HTERT RPE-1 (cell line): Measurements from ENCODE around the gene ALOX5.
"Not testable (repeated sequence)": the region's sequence is repeated elsewhere in the genome, so short reads cannot be mapped to it uniquely, and the experiment has no call there.

ENCODE experiments used
- in situ Hi-C: fragments of 300-500 bp; cut with MboI; formaldehyde crosslinking; loops from 4 replicates; pipeline ENCODE4 v1.14.3; 2020; ENCODE audit warnings: low sequenced_read_pairs

The ALOX5 gene

DNA sequence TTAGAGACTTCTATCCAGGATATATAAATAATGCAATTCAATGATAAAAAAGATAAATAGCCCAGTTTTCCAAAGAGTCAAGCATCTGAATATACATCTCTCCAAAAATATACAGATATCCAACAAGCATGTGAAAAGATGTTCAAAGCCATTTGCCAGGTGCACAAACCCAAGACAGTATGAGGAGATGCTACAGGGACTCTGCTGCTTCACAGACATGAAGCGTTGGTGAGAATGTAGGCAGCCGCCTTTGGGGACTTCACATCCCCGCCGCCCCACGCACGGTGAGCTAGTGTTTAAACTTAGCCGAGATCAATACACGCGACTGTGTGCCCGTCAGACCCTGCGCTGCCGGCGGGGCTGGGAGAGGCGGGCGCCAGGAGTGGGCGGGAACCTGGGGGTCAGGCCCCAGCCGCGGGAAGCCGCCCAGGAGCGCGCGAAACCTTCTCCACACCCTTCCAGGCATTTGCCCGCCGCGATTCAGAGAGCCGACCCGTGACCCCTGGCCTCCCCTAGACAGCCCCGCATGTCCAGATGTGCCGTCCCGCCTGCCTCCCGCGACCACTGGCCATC, 927 bp upstream of the ALOX5 start:
- in situ Hi-C loops, result no loop called here

DNA sequence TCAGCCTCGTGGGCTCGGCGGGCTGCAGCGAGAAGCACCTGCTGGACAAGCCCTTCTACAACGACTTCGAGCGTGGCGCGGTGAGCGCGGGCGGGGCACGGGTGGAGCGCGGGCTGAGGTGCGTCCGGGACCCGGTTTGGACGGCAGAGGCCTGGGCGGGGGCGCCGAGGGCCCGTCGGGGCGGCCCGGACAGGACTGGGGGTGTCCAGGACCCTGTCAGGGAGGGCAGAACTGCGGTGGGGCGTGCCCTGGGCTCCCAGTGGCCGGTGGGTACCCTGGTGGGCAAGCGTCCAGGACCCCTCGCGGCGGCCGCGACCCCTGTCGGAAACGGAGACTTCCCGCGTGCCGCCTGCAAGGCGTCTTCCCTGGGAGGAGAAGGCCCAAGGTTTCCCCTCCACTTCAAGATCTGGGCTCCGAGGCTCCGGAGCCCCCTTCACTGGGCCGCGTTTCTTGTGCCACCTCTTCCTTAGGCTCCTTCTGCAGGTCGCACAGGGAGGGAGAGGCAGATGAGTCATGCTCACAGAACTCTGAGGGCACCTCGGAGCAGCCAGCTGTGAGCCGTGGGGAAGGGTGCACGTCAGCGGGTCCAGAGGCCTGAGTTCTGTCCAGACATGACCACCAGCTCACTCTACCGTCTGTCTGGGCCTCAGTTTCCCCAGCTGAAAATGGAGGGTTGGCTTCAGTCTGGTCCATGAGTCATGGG, 485 bp downstream of the ALOX5 start:
- in situ Hi-C loops, result no loop called here

DNA sequence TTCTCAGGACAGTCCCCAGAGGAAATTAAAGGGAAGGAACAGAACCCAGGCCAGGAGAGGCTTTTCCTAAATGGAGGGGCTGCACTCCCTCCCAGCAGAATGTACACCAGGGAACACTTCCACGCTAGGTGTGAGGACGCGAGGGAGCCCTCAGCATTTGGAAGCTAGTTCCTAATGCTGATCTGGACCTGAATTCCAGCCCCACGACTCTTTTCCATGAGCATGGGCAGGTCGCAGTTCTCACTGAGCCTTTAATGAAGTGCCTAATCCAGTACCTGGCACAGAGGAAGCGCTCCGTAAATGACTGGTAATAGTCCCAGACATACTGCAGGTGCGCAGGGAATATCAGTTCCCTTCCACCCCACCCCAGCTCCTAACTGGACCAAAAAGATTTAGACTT, 1.1 kb downstream of the ALOX5 start:
- in situ Hi-C loops, result no loop called here

DNA sequence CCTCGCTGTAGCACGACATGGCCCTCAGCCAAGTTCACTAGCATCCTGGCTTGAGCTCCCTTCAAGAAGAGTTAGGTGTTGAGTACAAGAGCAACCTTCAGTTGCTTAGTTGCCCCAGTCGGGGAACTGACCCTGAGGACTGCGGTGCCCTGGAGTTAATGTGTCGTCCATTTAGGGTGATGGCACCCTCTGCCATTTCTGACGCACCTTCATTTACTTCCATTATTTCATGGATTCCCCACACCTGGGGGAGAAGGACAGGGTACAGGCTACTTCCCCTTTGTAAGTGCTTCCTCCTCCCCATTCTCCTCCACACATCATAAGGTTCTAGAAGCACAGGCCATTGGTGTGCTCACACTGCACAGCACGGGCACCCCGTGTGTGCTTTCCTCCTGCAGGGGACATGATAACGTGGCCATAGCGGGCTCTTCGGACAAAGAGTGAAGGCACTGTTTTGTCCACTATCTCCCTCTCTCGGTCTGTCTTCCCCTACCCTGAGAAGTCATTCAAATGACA, 1.8 kb downstream of the ALOX5 start:
- in situ Hi-C loops, result no loop called here

DNA sequence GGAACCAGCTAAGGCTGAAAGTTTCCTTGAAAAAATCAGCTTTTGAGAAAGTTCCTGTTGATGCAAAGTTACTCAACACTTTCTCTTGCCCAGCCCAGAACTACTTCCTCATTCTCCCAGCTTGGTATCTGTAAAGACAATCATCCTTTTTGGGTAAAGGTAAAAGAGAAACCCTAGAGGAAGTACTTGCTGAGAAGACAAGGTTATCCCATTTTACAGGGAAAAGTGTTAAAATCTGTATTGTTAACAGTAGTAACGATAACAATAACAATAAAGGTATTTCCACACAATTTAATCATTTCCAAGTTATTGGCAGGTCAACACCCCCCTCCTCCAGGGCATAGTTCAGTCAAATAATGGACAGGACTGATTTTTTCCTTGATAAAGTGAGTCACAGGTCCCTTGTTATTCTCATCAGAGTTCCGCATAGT, 2.4 kb downstream of the ALOX5 start:
- in situ Hi-C loops, result no loop called here

DNA sequence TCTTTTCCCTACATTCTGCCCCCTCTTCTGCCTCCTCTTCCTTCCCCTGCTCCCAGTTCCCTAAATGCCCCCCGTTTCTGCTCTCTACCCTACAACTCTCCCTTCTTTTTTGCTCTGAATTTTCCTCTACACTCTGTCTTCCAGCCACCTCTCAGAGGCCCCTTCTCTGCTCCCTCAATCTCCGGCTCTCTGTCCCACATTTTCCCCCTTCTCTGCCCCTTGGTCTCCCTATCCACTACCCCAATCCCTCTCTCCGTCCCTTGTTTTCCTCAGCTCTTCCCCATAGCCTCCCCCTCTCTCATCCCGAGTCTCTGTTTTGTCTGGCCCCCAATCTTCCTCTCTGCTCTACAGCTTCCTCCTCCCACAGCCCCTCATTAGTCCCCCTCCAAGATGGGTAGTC, 3.3 kb downstream of the ALOX5 start:
- in situ Hi-C loops, result no loop called here

DNA sequence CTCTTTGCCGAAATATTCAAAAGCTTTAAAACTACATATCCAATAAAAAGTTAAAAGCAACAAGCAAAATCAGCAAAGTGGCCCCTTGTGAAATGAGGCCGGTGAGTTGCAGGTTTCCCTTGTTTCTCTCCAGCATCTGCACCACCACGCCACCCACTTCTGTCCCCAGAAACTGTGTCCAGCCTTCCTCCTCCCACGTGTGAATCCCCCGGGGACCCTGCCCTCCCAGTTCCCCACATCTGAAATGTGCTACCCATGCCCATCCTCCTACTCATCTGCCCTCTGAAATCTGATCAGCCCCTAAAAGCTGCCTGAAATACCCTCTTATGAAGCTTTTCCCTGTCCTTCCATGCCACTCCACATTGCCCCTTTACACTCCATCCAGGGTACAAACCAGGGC, 3.8 kb downstream of the ALOX5 start:
- in situ Hi-C loops, result no loop called here

DNA sequence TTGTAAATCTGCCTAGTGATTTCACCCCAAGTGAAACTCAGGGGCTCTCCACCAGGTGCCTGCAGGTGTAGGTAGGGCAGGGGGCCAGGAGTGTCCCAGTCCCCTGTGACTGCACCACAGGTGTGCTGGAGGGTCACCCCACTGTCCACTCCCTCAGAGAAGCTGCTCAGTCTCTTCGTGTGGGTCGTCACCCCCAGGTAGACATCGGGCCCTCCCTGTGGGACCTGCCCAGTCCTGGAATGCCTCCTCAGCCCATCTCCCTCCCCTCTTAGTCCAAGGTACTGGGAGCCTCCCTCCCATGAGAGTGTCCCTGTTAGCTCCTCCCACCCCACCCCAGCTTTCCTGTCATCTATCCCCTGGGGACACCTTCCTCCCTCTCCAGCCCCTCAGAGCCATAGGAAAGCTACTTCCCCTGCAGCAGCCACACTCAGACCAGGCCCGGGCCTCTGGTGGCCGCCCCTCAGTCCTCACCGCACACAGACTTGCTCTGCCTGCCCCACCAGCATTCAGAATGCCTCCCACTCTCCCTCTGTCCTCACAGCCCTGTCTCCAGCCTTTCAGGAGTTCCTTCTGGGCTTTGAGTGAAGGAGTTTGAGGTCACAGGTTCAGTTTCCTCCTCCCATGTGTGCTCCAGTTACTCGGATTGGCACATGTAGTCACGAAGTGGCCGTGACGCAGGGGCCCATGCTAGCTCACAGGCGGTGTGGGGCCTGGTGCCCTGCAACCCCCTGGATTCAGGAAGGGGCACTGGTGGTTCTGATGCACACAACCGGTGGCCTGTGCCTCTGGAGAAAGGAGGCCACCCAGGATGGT, 5.1 kb downstream of the ALOX5 start:
- in situ Hi-C loops, result no loop called here

DNA sequence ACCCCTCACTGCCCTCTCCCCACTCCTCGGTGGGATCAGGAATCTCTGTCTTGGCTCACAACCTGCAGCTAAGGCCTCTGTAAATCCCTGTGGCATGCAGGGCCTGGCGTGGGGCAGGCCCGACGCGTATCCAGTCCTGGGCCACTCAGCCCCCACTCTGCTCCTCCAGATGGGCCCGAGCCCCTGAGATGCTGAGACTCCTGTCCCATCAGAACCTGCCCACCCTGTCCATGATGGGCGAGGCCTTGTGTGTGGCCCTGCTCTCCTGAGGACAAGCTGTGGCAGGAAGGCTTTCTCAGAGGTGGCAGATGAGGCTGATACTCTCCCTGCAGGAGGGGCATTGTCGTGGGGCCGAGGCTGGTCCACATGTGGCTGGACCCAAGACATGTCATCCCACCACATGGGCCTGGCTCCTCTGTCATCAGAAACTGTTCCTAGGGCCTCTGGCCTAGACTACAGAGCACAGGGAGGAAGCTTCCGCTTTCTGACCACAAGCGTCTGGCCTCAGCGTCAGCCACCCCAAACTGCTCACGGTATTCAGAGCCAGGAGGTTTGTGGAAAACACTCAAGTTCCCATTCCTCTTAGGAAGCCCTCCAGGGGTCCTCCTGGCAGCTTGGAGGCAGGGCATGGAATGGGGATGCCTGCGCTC, 6.0 kb downstream of the ALOX5 start:
- in situ Hi-C loops, result no loop called here

DNA sequence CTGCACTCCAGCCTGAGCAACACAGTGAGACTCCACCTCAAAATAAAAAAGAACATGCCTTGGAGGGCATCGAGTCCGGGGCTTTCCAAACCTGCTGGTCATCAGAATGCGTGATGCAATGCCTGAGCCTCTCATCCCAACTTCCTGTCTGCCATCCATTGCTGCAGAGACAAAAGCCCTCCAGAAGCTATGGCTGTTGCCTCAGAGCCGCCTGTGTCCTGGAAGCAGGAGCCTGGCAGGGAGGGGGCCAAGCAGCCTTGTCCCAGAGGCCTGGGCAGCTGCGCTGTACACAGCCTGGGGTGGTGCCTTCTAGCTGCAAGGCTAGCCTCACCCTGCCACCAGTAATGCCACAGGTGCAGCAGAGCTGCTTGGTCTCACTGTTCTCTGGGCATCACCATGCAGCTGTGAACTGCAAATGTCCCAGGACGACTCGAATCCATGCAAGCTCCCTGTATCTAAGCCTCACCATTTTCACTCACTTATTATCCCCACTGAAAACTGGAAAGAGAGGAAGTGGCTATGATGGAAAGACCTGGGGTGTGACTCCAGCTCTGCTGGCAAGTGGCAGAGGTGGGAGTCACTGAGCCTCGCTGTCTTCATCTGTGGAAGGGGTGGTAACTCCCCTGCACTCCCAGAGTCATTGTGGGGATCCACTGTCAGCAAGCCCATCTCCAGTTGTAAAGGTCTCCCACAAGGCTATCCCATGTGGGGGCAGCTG, 7.0 kb downstream of the ALOX5 start:
- in situ Hi-C loops, result no loop called here

DNA sequence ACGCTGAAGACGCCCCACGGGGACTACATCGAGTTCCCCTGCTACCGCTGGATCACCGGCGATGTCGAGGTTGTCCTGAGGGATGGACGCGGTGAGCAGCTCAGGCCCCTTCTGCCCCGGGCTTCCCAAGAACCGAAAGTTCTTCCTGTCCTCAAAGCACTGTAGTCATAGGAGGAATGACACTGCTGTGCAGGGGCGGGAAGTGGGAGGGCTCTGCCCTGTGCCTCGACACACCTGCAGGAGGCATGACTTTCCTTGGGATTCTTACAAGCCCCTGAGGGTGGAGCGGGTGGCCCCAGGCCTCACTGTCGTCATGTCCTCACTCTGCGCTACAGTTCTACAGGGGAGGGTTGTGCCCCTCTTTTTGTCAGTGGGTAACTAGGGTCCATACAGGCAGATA, 8.6 kb downstream of the ALOX5 start:
- in situ Hi-C loops, result no loop called here

DNA sequence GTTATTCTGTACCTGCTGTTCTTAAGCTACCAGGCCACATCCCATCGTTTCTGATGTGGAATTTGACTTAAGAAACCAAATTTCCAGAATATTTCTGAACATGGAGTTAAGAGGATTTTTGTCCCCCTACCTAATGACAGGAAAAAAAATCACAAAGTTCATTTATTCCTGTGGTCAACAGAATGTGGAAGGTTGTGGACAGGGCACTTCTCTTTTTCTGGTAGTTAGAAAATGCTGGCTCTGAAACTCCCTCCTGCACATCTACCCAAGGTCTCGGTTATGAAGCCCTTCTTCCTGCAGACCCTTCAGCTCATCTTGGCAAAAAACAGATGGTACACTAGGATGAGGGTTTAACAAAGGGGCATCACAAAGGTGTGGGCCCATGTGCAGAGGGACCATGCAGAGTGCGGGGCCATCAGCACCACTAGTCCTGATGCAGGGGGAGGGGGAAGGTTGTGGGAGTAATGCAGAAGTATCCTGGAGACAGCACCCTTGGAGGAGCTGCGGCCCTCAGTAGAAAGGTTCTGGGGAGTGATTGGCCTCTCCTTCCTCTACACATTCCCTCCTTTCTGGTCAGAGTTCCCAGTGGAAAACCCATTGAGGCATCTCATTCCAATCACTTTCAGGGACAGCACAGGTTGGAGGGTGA, 9.8 kb downstream of the ALOX5 start:
- in situ Hi-C loops, result no loop called here

DNA sequence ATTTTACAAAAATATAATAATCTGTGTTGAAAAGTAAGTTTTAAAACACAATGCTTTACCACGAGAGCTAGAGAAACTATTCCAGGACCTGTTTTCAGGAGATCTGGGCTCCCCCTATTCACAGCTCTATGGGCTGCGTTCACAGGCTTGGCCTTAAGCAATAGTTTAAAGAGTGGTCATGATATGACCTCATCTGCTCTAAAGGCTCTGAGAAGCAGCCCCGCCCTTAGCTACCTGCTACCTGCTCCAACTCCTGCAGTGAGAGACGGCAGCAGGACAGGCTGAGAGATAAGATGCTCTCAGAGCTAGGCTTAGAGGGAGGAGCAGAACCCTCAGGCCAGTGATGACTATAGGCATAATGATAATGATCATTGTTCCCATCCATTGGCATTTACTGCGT, 12.6 kb downstream of the ALOX5 start:
- in situ Hi-C loops, result no loop called here

DNA sequence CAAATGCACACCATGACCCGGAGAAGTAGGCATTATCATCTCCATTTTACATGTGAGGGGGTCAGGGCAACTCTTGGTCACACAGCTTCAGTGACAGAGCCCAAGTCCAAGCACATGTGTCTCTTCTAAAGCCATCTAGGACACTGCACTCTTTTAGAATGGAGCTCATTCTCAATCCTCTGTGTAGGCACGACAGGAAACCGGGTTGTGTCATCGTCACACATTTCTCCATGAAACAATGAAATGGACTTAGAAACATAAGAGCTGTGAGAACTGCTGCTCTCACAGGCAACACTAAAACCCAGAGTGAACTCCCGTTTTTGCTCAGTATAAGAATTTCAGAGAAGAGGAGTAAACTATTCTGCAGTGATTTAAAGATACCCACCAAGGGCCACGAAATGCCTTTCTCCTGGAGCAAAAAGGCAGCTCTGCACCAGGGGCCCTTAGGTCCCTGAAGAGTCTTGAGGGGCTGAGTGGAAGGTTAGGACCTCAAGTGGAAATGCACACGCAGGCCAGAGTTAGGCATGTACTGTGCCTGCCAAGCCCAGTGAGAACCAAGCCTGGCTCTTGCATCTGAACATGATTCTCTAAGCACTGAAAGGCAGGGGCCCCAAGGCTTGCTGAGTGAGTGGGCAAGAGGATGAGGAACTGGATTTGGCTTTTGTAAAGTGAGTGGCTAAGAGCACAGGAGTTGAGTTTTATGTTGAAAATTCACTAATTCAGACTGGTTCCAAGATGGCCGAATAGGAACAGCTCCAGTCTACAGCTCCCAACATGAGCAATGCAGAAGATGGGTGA, 13.3 kb downstream of the ALOX5 start:
- in situ Hi-C loops, result no loop called here

DNA sequence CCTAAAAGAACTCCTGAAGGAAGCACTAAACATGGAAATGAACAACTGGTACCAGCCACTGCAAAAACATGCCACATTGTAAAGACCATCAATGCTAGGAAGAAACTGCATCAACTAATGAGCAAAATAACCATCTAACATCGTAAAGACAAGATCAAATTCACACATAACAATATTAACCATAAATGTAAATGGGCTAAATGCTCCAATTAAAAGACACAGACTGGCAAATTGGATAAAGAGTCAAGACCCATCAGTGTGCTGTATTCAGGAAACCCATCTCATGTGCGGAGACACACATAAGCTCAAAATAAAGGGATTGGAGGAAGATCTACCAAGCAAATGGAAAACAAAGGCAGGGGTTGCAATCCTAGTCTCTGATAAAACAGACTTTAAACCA, 15.7 kb downstream of the ALOX5 start:
- in situ Hi-C loops, result not testable (repeated sequence)

DNA sequence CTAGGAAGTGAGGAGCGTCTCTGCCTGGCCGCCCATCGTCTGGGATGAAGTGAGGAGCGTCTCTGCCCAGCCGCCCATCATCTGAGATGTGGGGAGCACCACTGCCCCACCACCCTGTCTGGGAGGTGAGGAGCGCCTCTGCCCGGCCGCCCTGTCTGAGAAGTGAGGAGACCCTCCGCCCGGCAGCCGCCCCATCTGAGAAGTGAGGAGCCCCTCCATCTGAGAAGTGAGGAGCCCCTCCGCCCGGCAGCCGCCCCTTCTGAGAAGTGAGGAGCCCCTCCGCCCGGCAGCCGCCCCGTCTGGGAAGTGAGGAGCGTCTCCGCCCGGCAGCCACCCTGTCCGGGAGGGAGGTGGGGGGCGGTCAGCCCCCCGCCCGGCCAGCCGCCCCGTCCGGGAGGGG, 17.6 kb downstream of the ALOX5 start:
- in situ Hi-C loops, result not testable (repeated sequence)

DNA sequence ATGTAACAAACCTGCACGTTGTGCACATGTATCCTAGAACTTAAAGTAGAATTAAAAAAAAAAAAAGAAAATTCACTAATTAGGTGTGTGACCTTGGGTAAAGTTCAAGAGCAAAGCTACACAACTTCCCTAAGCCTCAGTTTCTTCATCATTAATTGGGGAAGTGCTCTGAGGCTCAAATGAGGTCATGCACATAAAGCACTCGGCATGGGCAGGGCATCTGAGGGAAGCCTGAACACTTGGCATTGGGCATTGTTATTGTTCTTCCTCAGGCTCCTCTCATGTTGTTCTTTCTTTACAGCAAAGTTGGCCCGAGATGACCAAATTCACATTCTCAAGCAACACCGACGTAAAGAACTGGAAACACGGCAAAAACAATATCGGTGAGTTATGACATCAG, 21.5 kb downstream of the ALOX5 start:
- in situ Hi-C loops, result no loop called here

DNA sequence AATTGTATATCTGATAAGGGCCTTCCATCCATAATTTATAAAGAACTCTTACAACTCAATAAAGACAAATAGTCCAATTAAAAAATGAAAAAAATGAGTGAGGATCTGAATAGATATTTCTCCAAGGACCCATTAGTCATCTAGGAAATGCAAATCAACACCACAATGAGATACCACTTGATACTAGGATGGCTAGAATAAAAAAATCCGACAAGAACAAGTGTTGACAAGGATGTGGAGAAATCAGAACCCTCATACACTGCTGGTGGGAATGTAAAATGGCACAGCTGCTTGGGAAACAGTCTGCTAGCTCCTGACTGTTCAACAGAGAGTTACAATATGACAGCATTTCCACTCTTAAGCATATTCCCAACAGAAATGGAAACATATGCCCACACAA, 24.6 kb downstream of the ALOX5 start:
- in situ Hi-C loops, result no loop called here

DNA sequence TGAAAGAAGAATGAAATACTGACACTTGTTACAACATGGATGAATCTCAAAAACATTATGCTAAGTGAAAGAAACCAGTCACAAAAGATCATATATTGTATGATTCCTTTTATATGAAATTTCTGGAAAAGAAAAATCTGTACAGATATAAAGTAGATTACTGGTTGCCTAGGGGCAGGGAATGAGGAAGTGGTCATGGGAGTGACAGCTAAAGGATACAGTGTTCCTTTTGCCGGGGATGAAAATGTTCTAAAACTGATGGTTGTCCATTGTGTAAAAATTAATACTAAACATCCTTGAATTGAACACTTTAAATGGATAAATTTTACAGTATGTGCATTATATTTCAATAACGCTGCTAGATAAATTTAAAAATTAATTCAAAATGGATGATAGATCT, 25.1 kb downstream of the ALOX5 start:
- in situ Hi-C loops, result no loop called here

DNA sequence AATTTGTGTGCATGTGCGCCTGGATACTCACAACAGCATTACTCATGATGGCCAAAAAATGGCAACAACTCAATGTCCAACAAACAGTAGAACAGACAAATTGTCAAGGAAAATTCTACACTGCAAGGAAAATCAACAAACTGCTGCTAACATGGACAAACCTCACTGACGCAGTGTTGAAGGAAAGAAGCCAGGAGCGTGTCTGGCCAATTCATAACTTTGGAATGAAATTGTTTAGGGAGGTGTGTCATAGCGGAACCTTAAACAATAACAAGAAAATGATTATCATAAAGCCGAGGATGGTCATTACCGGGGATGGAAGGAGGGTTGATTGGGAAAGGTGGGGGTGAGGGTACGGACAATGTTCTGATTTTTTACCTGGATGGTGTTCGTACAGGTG, 29.1 kb downstream of the ALOX5 start:
- in situ Hi-C loops, result no loop called here
